NCI-H128 (cell line): ENCODE measurements around the gene RPL10.
"Not testable (repeated sequence)": the region's sequence is repeated elsewhere in the genome, so short reads cannot be mapped to it uniquely, and the experiment has no call there.

Source experiments
- DNase-seq: peaks from one replicate; lab custom pipeline; 2025; ENCODE audit not compliant: unreplicated experiment; lab: John Stamatoyannopoulos, UW

Gene RPL10

GRCh38 chrX:154399527-154400368 lies 1.6 kb downstream of the RPL10 start:
- no peak for DNase-seq

DNA sequence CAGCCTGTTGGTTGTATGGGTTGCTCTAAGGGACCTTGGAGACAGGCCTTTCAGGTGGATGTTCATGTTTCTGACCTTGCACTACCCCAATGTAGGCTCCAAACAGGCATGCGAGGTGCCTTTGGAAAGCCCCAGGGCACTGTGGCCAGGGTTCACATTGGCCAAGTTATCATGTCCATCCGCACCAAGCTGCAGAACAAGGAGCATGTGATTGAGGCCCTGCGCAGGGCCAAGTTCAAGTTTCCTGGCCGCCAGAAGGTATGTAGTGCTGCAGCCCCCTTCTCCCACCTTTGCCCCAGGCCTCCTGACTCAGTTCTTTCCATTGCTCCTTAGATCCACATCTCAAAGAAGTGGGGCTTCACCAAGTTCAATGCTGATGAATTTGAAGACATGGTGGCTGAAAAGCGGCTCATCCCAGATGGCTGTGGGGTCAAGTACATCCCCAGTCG lies 2.2 kb downstream of the RPL10 start:
- DNase-seq, result not testable (repeated sequence)

DNA sequence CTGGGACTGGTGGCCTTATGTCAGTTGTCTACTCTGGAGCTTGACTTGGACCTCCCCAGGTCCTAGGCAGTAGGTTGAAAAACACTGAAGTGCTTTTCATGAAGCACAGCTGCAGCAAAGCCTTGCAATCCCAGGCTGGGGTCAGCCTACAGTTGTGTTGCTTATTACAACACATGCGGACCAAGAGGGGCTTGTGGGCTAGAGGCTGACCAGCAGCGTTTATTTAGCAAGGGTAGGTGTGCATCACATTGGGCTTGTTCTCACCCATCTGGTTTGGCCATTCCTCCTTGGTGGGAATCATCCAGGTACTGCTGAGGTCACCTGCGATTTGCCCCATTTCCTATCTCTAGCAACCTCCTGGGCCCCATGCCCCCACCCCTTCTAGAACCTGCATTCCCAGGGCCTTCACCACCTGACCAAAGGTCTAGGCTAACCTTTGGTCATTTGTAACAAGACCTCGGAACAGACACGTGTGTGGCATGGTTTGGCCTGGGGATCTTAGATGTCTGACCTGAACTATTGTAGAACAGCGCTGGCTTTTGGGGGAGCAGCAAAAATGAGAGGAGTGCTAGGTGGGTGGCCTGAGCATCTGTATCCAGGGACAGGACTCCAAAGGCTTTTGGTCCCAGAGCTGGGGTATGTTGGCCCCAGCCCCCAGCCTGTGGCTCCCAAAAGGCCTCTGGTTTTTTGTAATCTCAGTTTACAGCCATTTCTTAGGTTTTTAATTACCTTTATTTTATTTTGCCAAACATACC lies 3.0 kb downstream of the RPL10 start:
- no peak for DNase-seq

DNA sequence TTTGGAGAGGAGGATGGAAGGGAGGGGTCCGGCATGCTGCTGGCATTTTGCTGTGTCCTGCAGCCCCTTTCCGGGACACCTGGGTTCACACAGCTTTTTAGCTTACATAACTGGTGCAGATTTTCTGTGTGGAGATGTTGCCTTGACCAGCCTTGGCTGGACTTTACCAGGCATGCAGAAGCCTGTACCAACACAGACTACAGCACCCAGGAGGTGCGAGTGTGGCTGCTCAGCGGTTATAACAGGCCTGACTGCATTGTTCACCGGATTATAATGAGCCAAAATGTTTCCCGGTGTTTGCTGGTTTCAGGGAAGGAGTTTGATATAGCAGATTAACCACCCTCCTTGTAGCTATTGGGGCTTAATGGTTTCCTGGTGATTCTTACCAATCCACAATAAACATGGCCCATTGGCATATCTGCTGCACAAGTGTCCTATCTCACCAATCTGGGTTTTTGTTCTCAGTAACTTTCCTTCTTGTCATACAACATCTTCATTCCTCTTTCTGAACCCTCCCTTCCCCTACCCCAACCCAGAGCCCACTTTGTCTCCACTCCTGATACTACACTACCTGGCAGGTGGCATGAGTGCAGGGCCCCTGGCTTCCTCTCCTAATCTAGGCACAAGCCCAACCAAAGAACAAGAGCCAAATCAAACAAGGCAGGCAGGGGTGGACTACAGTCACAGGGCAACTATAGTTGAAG lies 3.9 kb downstream of the RPL10 start:
- no peak for DNase-seq

- DNase-seq, result no peak
Measured at GRCh38 chrX:154402622-154403127, 4.5 kb downstream of the RPL10 start.

DNA sequence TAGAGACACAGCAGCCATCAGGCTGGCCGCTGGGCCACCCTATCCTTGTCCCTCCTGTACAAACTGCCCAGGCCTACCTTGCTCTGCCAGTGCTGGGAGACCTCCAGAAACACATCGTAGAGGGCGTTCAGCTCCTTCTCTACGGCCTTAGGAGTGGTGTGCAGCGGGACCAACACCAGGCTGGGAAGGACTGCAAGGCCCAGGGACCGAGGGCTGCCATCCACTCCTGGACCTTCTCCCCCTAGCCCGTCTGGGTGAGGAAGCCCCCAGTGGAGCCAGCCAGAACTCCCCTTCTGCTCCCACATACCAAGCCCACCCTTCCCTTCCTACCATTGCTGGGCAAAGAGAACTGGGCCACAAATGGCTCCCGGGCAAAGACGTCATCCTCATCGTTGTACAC lies 5.0 kb downstream of the RPL10 start:
- DNase-seq, result no peak

DNA sequence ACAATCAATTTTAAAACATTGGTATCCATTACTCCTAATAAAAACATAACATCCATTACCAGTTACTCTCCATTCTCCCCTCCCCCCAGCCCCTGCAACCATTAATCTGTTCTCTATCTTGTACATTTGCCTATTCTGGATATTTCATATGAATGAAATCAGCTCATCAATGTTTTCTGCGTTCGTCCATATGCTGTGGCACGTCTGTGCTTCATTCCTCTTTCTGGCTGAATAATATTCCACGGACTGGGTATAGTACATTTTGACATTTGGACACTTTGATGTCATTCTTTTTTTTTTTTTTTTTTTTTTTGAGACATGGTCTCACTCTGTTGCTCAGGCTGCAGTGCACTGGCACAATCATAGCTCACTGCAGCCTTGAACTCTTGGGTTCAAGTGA lies 5.7 kb downstream of the RPL10 start:
- no peak for DNase-seq

DNA sequence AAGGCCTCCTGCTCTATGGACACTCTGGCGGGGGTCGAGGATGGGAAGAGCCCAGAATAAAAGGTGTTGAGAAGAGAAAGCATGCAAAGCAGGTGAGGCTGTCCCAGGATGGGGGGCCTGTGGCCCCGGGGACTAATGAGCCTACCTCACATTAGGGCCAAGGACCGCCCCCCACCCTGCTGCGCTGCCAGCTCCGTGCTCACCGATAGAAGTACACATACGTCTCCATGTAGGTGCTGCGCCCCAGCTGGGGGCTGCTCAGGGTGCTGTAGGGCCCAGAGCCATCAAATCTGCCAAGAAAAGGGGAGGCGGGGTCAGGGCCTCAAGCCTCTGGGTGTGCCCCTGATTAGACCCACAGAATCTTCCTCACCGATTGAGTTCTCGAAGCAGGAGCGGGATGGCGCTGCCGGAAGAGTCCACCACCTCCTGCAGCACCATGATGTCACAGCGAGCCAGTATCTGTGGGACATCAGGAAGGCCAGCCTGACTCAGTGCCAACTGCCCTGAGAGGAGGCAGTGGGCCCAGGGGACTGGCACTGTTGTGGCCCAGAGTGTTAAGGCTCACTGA lies 6.5 kb downstream of the RPL10 start:
- DNase-seq, result no peak

GRCh38 chrX:154408659-154409221 lies 10.6 kb downstream of the RPL10 start:
- no peak for DNase-seq

DNA sequence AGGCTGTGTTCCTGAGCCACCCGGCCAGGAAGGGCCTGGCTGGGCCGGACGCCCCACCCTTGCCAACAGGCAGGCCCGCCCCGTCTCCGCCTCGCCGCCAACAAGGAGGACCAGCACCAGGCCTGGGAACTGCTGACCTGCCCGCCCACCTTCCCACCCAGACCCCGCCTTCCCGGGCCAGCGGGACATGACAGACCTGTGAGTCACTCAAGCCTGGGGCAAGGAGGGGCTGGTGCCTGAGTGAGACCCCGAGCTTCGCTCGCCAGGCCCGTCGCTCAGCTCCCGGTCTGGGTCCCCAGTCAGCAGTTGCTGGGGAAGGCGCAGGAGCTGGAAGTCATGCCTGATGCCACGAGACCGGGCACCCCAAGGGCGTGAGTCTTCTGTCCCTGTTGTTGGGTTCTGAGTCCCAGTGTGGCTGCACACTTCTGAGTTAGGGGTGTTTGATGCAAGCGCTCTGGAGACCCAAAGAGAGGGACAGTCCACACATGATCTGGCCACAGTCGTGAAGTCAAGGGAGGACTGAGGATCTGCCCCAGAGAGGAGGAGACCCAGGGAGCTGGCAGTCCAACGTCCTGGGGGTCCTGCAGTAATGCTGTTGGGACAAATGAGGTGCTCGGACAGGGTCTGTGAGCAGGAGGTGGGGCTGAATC lies 11.2 kb downstream of the RPL10 start, which contains the start of gene DNASE1L1:
DNASE1L1 (minus strand) TSS at position 33 of the 650 bp plus-strand sequence. CDS start 3,686 bp downstream, outside the sequence.
- DNase-seq, result no peak

GRCh38 chrX:154411981-154412340 lies 13.8 kb downstream of the RPL10 start:
- DNase-seq, result peak; percentile 14

- no peak for DNase-seq
Measured at GRCh38 chrX:154412468-154412867, 14.3 kb downstream of the RPL10 start.

DNA sequence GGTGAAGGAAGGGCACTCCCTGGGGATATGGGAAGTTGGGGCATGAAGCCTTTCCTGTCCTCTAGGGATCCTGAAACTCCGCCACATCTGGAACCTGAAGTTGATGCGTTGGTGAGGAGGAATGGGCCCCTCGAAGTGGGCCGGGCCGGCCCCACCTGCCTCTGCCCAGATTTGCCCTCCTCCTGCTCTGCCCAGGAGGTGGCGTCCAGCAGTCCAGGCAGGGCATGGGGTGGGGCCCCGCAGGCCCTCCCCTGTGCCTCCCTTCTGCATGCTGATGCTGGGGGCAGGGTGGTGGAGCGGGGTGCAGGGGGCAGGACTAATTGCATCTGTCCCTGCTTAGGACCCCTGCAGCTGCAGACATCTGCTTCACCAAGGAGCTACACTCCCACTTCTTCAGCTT lies 15.0 kb downstream of the RPL10 start:
- no peak for DNase-seq

- no peak for DNase-seq
Measured at GRCh38 chrX:154417157-154417556, 19.0 kb downstream of the RPL10 start.

GRCh38 chrX:154419189-154419588 lies 21.0 kb downstream of the RPL10 start:
- DNase-seq, result no peak

DNA sequence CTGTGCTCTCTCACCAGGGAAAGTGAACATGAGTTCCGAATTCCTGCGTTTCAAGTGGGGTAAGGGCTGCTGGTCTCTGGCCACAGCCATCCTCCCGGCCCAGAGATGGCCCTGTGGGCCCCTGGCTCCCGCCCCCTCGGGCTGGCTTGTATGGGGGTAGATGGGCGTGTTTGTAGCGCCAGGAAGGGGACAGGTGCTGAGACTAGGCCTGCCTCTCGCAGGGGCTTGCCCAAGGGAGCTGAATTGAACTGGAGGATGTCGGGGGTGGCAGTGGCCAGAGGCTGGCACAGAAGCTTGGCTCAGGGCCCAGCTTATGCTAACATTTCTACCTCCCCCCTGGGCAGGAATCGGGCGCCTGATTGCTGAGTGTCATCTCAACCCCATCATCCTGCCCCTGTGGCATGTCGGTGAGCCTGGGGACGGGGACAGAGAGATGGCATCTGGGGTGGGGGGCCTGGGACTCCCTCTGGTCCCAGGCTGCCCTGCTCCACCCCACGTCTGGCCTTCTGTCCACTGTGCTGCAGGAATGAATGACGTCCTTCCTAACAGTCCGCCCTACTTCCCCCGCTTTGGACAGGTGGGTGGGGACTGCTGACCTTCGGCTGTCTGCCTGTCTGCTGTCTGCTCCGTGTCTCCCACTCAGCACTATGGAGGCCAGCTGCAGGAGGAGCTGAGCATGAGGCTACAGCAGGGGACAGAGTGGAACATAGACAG lies 21.7 kb downstream of the RPL10 start:
- peak; percentile 2 for DNase-seq

DNA sequence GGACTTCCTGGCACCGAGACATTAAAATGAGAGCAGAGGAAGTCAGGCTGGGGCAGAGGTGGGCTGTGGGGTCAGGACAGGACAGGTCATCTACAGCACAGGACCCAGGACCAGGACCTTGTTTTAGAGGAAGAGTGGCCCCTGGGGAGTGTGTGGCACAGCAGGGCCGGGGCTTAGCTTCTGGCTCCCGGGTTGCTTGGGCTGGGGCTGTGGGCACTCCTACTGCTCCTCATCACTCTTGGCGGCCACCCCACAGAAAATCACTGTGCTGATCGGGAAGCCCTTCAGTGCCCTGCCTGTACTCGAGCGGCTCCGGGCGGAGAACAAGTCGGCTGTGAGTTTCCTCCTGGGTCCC lies 22.2 kb downstream of the RPL10 start:
- DNase-seq, result no peak

- no peak for DNase-seq
Measured at GRCh38 chrX:154426916-154427770, 29.0 kb downstream of the RPL10 start.
